Ectodermal cell (in vitro differentiated cells): ENCODE data around the gene MAGI1.
A peak's percentile ranks its signal among the peaks of the same experiment; 100 is the strongest.

Experiments
- H3K27ac ChIP-seq: 2 replicates; pipeline ENCODE4 v1.7.0; 2013; ENCODE audit warnings: mild to moderate bottlenecking, low read depth, low read length; ENCODE audit not compliant: insufficient read depth, poor library complexity, severe bottlenecking
- H3K27me3 ChIP-seq: 2 replicates; pipeline ENCODE4 v1.7.0; 2013; ENCODE audit warnings: mild to moderate bottlenecking, low read length; ENCODE audit not compliant: insufficient read depth, control insufficient read depth, poor library complexity, severe bottlenecking
- H3K36me3 ChIP-seq: one replicate; pipeline ENCODE4 v1.7.0; 2013; ENCODE audit warnings: low read length; ENCODE audit not compliant: control insufficient read depth, insufficient read depth
- H3K4me1 ChIP-seq: one replicate; pipeline ENCODE4 v1.7.0; 2013; ENCODE audit warnings: low read length; ENCODE audit not compliant: control insufficient read depth, insufficient read depth
- H3K4me3 ChIP-seq: 2 replicates; pipeline ENCODE4 v1.7.0; 2013; ENCODE audit warnings: low read depth, low read length, control low read depth; ENCODE audit not compliant: insufficient read depth
- H3K9me3 ChIP-seq: 2 replicates; pipeline ENCODE4 v1.7.0; 2013; ENCODE audit warnings: mild to moderate bottlenecking, low read length, moderate library complexity; ENCODE audit not compliant: control insufficient read depth
- WGBS, 2 experiments: methylation state at CpG; one replicate each; pipeline ENCODE4 v1.1.7; 2013; ENCODE audit warnings: missing lambda C conversion rate in 2 of 2; 5-methylcytosine and 5-hydroxymethylcytosine counted together

Gene MAGI1

GRCh38 chr3:65961128-65961527, 77.6 kb downstream of the MAGI1 start:
- Histone ChIP-seq H3K4me1 (no peaks in the 10 kb centered on the region), H3K9me3 (no peaks in the 10 kb centered on the region), H3K27me3 (no peaks in the 10 kb centered on the region), H3K4me3 (no peak overlapping the region), H3K27ac (no peak overlapping the region), H3K36me3 (no peaks in the 10 kb centered on the region)
- WGBS, 2 experiments, result 93 to 97% methylated on average over 2 of the region's 2 CpGs

DNA sequence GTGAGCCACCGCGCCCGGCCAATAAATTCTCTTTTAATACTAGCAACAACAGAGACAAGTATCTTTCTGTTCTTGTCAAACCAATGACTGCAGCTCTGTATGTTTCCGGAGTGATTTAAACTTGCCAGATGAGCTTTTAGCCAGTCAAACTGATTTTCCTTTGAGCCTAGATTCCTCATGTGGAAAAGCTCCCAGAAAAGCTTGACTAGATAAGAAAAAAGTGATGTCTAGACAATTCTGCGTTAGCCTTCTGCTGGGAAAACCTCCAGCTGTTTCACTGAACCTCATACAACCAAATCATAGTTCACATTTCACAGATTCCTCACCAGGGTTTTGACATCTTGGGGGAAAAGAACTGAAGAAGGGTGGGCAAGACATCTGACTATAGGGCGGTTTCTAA, 78.6 kb downstream of the MAGI1 start:
- Histone ChIP-seq H3K9me3 (no peaks in the 10 kb centered on the region), H3K27ac (no peak overlapping the region), H3K36me3 (no peaks in the 10 kb centered on the region), H3K27me3 (no peaks in the 10 kb centered on the region), H3K4me1 (no peaks in the 10 kb centered on the region), H3K4me3 (no peak overlapping the region)
- WGBS, 2 experiments, result 94 to 98% methylated on average over 6 of the region's 6 CpGs

DNA sequence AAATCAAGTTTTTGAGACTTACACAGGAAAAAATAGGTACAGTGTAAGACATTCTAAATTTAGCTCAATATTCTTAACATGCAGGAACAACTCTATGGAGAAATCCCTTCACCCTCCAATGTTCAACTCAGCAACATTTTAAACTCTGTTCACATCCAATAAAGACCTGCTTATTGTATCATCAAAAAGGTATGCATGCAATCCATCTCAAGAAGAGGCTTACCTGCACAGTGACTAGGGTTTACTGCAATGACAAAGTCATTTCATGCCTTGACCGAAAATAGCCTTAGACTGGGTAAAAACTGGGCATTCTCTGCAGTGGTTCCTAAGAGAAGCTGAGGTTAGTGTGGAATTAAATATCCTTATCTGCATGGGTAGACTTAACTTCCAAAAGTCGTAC, 80.5 kb downstream of the MAGI1 start:
- Histone ChIP-seq H3K4me1 (peaks cover 3% of the 10 kb centered on the region), H3K36me3 (no peaks in the 10 kb centered on the region), H3K9me3 (no peaks in the 10 kb centered on the region), H3K4me3 (no peak overlapping the region), H3K27me3 (no peaks in the 10 kb centered on the region), H3K27ac (no peak overlapping the region)
- 93 to 94% methylated on average over 2 of the region's 2 CpGs for WGBS, 2 experiments

DNA sequence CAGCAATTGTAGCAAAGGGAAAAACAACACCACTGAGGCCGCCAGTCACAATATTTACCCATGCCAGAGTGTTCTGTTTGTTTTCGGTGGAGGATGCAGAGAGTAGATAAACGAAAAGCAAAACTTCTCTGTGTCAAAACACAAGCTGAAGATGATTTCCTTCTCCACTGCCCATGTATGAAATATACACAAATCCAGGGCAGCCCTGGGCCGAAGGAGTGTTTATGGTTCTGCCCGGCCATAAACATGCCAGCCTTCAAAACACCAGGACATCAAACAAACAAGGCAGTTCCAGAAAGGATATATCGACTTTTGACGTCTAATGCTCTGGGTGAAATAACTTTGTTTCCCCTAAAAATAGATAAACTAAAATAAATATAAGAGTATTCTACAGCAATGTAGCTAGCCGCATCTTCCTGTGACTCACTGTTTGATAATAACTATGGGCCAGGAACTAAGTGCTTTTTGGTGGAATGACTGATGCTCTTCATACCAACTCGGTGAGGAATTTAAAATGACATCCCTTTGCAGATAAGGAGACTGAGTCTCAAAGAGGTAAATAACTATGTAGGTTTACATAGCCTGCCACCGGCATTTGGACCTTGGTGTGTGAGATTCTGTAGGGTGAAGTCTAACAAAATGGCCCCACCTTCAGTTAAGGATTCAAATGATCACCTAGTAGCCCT, 82.8 kb downstream of the MAGI1 start:
- no peak overlapping the region for H3K4me3 ChIP-seq
- no peaks in the 10 kb centered on the region for H3K27me3 ChIP-seq
- 92 to 95% methylated on average over 8 of the region's 10 CpGs for WGBS, 2 experiments
- H3K27ac ChIP-seq, result no peak overlapping the region
- peaks cover 3% of the 10 kb centered on the region for H3K4me1 ChIP-seq
- no peaks in the 10 kb centered on the region for H3K9me3 ChIP-seq
- H3K36me3 ChIP-seq, result no peaks in the 10 kb centered on the region

DNA sequence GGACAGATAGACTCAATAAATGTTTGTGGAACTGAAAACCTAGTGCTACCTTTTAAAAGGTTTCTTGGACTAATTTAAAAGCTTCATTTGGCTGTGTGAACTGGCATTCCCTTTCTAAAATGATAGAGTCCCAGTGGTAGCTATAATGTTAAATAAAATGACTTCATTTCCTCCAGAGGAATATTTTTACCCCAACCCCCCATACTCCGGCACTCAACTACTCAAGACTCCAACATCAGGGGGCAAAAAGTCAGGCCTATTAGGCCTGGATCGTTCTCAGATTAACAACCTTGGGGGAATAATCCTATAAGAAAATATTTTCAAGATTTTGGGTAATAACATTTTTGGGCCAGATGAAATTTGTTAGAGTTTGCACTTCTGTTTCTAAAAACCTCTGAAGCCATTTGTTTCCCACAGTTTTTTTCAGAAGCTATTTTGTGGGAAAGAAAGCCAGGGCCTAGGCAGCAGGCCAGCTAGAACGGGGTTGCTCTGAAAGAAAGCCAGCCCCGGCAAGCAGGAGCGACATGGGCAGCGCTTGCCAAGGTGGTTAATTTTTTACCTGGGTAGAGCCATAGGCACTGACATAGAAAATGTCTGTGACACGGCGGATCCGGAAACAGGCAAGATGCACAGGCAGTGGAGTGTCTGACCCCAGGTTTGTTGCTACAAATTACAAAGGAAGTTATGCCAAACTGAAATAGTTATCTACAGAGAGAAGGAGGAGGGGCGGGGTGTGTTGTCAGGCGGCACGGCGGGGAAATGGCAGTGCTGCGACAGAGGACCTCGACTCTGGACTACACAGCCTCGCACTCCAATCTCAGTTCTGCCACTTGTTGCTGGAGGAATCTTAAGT, 84.6 kb downstream of the MAGI1 start:
- Histone ChIP-seq H3K4me1 (peaks cover 3% of the 10 kb centered on the region), H3K4me3 (no peak overlapping the region), H3K9me3 (no peaks in the 10 kb centered on the region), H3K27me3 (no peaks in the 10 kb centered on the region), H3K27ac (peak overlapping the region; percentile 23), H3K36me3 (no peaks in the 10 kb centered on the region)
- WGBS, 2 experiments, result 82 to 84% methylated on average over 15 to 16 of the region's 16 CpGs

- 69 to 77% methylated on average over 5 of the region's 5 CpGs for WGBS, 2 experiments
Measured at GRCh38 chr3:65953301-65953812, 85.4 kb downstream of the MAGI1 start.

DNA sequence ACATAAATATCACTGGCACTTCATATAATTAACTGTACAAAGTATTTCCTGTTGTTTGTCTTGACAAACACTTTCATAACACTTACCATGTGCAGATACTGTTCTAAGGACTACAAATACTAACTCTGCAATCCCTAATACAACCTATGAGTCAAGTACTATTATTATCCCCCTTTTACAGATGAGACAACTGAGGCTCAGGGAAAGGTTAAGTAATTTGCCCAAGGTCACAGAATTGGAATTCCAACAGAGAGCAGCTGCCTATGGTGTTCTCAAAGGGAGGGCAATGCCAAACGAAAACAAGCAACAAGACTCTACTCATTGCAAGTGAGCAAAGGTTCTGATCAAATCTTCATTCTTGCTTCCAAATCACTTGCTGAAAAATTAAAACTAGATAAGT, 85.9 kb downstream of the MAGI1 start:
- no peak overlapping the region for H3K4me3 ChIP-seq
- H3K9me3 ChIP-seq, result no peaks in the 10 kb centered on the region
- peaks cover 3% of the 10 kb centered on the region for H3K4me1 ChIP-seq
- no peaks in the 10 kb centered on the region for H3K27me3 ChIP-seq
- 90 to 94% methylated on average over 1 of the region's 1 CpG for WGBS, 2 experiments
- no peaks in the 10 kb centered on the region for H3K36me3 ChIP-seq
- no peak overlapping the region for H3K27ac ChIP-seq

More at GRCh38 chr3:65953301-65953812, 85.4 kb downstream of the MAGI1 start:
- no peaks in the 10 kb centered on the region for H3K9me3 ChIP-seq
- H3K27me3 ChIP-seq, result no peaks in the 10 kb centered on the region
- no peak overlapping the region for H3K27ac ChIP-seq
- H3K4me1 ChIP-seq, result peaks cover 3% of the 10 kb centered on the region
- no peaks in the 10 kb centered on the region for H3K36me3 ChIP-seq
- H3K4me3 ChIP-seq, result no peak overlapping the region

- Histone ChIP-seq H3K4me1 (peaks cover 5% of the 10 kb centered on the region), H3K9me3 (no peaks in the 10 kb centered on the region), H3K36me3 (no peaks in the 10 kb centered on the region), H3K4me3 (no peak overlapping the region), H3K27ac (no peak overlapping the region), H3K27me3 (no peaks in the 10 kb centered on the region)
- WGBS, 2 experiments, result 91 to 95% methylated on average over 3 of the region's 4 CpGs
Measured at GRCh38 chr3:65951836-65952505, 86.7 kb downstream of the MAGI1 start.

DNA sequence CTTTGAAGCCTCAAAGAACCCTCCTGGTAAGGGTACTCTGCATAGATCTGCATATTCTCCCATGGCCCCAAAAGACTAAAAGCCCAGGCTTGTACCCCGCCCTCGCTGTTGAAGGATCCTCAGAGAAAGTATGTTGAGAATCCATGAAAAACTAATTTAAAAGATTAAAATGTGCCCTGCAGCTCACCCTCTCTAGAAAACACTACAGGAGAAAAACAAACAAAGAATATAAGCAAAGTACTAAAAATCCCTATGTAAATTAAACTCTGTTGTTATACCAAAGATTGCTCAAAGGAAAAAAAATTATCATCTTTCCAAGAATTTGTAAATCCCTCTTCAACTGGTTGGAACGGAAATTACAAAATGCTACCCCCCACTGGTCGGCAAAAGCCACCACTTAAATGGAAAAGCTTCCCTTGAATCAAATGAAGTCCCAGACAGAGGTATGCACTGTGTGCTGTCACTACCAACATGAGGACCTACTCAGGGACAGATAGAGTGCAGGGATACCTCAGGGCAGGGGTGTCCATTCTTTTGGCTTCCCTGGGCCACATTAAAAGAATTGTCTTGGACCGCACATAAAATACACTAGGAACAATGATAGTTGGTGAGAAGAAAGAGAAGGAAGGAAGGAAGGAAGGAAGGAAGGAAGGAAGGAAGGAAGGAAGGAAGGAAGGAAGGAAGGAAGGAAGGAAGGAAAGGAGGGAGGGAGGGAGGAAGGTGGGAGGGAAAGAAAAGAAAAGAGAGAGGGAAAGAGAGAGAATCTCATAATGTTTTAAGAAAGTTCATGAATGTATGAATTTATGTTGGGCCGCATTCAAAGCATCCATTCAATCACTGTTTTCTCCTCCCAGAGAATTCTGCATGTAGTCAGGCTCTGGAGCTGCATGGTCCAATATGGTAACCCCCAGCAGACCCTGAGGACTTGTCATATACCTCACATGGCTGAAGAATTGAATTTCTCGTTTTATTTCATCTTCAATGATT, 88.1 kb downstream of the MAGI1 start:
- H3K9me3 ChIP-seq, result no peaks in the 10 kb centered on the region
- H3K36me3 ChIP-seq, result no peaks in the 10 kb centered on the region
- 51 to 54% methylated on average over 5 to 7 of the region's 7 CpGs for WGBS, 2 experiments
- no peak overlapping the region for H3K4me3 ChIP-seq
- peak overlapping the region; percentile 26 for H3K27ac ChIP-seq
- no peaks in the 10 kb centered on the region for H3K27me3 ChIP-seq
- H3K4me1 ChIP-seq, result peaks cover 11% of the 10 kb centered on the region
